ENCODE data around the gene FHOD3. TPM values are rescaled to one million over a fixed set of nuclear protein-coding genes. Genes with fewer than 3 reads are reported as not detected.

FHOD3 gene
- polyA plus RNA-seq, 5 donors = 1.5 to 2.5 (median 2.1) TPM

GRCh38 chr18:36295880-36296301 lies 1.6 kb upstream of the FHOD3 start:
- no peak for DNase-seq

DNA sequence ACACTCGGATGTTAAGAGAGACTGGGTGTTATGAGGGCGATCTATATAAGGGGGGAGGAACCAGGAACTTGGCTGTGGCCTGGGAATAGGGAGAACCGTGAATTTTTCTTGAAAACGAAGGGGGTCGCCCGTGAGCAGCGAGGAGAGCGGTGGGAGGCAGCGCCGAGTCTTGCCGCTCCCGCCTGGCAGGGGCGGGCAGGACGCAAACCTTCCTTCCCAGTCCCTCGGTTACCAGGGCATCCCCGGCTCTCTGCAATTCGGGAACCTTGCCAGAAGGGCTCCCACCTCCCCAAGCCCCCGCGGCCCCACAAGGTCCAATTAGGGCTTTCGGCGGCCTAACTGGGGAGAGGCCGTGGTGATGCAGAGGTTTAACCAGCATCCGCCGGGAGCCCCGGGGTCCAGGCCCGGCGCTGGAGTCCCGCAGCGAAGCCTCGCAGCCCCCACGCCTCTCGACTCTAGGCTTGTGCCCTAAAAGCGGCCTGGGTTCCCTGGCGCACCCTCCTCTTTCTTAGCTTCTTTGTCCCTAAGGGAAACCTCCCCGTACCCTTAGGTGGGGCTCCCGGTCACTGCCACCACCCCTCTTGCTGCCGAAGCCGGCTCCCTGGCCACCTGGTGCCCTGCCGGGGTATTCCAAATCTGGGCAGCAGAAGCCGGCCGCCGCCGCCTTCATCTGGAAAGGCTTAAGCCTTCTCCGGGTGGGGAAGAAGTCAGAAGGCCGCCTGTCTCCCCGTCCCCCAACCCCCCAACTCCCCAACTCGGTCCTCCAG lies 680 bp upstream of the FHOD3 start:
- DNase-seq = peak; percentile 56 to 64

- no peak for DNase-seq
Measured at GRCh38 chr18:36298126-36298741, 721 bp downstream of the FHOD3 start.

- DNase-seq = no peak
Measured at GRCh38 chr18:36299015-36299414, 1.5 kb downstream of the FHOD3 start.

- DNase-seq = no peak
Measured at GRCh38 chr18:36300211-36300610, 2.7 kb downstream of the FHOD3 start.

DNA sequence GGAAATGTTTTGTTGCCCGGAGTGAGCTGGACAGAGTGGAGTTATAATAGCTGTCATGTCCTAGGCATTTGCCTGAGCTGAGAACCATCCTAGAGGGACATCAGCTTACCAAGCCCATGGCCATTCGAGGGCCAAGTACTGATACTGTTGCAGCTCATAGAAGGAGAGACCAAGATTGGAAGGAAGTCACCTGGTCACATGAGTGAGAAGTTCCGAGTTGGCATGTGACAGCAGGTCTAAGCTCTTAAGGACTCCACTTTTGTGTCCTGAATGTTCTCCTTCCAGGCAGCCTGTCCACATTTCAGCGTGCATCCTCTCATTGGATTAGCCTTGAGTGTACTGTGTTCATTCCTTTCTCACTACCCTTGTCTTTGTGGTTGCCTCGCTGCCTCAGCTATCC lies 4.4 kb downstream of the FHOD3 start:
- DNase-seq = no peak

- no peak for DNase-seq
Measured at GRCh38 chr18:36302676-36303075, 5.2 kb downstream of the FHOD3 start.

DNA sequence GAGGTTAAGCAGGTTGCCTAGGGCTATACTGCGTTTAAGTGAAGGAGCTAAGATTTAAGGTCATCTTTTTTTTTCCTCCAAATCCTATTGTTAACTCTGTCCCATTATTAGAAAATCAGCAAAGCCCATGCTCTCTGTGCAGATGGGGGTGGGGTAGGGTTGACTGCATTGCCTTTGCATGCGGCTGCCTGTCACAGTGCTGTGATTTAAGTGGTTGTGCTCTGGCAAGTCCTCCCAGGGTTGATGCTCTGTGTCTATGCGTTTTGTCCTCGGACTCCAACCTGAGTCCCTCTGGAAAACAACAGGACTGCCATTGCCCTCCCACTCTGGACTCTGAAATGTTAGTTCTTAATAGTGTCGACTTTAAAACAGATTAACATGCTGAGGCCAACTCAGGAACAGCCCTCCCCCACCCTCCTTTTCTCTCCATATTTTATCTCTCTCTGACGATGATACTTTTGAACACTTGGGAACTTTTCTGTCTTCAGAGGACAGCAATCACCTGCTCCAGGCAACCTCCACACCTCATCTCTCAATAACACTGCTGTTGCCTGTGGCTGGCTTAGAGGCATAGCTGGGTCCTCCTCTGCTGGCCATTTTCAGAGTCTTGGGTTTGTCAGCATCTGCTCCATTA lies 5.8 kb downstream of the FHOD3 start:
- no peak for DNase-seq

DNA sequence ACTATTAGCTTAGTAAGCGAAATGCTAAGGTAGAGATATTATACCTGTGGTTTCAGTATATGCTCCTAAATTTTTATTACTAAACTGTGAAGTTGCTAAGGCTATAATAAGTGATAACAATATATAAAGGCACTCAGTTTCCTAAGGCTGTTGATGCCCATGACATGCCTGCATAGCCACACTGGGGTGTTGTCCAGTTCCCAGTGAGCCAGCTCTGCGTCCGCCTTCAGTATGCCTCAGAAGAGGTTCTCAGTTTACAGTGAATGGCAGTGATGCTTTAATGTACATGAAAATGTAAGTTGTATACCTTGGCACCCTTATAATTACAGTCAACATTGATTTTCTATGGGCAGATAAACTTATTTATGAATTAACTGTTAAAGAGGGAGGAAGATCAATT lies 7.2 kb downstream of the FHOD3 start:
- no peak for DNase-seq

- no peak for DNase-seq
Measured at GRCh38 chr18:36305375-36305774, 7.9 kb downstream of the FHOD3 start.

- no peak for DNase-seq
Measured at GRCh38 chr18:36307513-36307912, 10.0 kb downstream of the FHOD3 start.

DNA sequence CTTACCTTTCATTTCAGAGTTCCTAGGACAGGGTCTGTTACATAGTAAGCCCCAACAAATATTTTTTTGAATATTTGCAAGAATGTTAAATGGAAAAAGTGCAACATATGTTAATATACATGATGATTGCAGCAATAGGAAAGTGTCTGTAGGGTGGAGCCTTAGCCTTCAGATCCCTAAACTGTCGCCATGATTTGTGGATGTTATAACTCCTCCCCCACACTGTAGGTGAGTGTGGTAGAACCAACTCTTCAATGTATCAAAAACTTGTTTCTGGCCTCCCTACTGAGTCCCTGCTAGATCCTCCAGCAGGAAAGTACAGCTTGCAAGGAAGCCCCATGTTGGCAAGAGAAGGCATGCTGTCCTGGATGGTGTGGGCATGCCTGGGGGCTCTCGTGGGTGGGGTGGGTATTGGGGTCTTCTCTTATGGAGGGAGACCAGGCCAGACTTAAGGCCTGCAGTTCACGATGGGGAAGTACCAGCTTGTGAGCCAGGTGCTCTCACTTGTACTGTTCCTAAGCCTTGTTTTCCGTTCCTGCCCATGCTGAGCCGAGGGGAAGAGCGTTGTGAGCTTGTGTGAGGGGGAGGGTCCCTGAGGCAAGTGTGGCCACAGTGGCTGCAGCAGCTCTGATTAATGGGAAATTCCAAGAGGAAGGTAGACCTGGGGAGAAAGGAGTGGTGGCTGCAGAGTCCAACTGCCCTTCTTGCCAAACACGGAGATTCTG lies 11.4 kb downstream of the FHOD3 start:
- no peak for DNase-seq

GRCh38 chr18:36309436-36310391 lies 12.2 kb downstream of the FHOD3 start:
- DNase-seq = no peak

DNA sequence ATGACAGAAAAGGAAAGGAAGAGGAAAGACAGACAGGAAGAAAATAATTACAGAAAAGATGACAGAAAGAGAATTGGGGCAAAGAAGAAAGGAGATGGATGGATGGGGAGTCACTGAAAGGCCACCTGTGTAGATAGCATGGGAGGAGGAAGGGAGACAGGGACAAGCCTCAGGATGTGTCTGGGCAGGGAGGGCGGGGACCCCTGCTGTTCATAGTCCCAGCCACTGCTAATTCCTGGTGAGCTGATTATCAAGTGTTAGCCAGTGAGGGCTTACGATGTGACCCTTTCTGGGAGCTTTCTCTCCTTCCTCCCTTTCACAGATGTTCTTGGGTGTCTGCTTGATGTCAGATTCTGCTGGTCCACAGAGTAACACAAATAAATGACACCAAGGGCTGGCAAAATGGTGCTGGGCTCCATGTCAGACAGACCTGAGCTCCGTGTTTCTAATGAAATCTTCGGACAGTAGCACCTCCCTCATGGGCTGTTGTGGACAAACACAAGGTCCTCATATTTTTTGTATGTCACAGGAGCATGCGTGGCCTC lies 13.6 kb downstream of the FHOD3 start:
- no peak for DNase-seq

GRCh38 chr18:36312806-36313395 lies 15.4 kb downstream of the FHOD3 start:
- DNase-seq = no peak

DNA sequence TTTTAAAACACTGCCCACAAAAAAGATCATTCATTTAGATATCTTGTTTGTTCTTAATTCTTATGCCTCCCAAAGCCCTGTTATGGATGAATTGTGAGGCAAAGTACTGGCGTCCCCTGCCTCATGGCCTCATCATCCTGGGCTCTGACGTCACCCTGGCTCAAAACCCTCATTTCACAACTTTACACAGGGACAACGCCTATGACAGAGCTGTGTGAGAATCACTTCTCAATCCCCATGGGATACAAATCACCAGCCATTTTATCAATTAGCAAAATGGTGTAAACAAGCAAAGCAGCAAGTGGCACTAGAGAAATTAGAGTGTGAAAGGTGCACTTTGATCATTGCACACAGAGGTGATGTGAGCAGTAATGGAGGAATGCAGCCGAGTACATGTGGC lies 16.6 kb downstream of the FHOD3 start:
- no peak for DNase-seq

GRCh38 chr18:36314754-36315153 lies 17.2 kb downstream of the FHOD3 start:
- no peak for DNase-seq

GRCh38 chr18:36315736-36316135 lies 18.2 kb downstream of the FHOD3 start:
- no peak for DNase-seq

DNA sequence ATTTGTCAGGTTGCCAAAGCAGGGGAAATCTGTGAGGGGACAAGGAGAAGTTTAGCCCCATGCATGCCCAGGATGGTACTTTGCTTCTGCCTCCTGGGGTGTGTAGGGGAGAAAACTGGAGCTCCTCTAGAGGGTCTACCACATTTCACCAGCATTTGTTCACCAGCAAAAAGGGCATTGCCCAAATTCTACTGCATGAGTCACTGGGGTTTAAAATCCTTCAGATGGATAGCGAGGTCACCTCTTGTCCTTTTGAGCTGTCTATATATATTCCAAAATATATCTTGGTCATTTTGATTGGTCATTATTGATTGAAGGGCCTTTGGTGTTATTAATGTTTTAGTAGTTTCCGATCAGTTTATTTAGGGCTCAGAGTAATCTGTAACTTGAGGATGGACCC lies 18.7 kb downstream of the FHOD3 start:
- no peak for DNase-seq

DNA sequence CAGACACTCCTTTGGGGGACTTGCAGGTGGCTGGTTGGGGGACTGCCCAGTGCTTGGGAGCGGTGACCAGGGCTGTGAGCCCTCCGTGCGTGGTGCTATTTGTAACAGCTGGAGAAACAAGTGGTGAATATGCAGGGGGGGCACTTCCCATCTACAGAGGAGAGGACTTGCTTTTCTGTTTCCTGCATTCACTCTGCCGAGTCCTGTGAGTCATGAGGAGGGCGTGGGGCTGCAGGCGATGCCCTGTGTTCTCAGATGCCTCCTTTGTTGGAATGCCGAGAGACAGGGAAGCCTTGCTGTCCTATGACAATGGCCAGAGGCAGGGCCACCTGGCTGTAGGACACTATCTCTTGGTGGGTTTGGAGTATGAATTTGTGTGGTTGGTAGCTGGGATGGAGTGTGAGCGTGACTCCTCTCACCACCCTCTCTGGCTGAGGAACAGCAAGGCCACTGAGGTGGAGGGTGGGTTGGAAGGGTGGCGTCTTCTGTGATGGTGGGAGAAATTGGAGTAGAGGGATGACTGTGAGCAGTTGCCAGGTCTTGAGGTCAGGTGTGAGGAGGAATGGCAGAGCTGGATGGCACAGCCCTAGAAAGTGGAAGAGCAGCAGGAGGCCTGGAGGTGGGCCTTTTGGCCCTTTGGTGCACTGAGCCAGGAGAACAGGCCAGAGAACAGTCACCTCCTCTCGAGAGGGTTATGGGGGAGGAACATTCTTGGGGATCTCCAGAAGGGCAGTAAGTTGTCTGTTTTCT lies 24.3 kb downstream of the FHOD3 start:
- no peak for DNase-seq
